DLD1 (cell line): ENCODE measurements around the gene CNOT6.

ENCODE experiments used
- in situ Hi-C: cut with HindIII; loops from 2 replicates; pipeline ENCODE4 v1.10.0; 2017; ENCODE audit warnings: low sequenced_read_pairs

The CNOT6 gene

DNA sequence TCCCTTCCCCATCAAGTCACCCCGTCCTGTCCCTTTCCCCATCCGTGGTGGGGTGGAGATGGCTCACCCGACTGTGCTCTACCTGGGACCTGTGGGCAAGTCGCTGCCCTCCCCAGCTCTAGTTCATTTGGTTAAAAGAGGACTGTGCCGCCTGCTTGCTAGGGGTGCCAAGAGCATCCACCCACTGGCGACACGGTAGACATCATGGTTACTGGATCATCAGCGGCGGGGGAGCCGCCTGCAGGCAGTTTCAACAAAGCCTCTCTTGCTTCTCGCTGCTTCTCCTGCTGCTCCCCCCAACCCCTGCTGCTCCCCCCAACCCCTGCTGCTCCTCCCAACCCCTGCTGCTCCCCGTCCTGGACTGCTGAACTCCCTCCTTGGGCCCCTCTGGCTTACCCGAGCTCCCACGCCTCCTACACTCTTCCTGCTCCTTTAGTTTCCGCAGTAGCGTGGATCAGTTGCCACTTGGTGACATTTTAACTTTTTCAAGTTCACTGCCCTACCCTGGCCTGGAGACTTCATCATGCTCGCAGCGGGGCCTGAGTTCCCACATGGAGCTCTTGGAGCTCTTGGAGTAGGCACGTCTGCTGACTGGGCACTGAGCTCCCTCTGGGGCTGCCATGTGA, 119.1 kb downstream of the CNOT6 start:
- in situ Hi-C loops: no loop called here

DNA sequence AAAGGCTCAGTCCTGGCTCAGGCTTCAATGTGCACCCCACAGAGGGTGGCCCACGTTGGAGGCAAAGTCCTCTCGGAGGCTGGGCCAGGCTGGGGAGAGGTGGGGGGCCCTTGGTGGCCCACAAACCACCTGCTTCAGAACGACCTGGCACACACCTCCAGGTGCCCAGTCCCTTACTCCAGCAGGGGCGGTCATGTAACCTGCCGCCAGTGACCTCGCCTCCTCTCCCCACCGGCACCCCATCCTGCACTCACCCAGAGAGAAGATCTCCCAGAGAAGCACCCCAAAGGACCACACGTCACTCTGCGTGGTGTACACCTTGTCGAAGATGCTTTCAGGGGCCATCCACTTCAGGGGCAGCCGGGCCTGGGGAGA, 119.6 kb downstream of the CNOT6 start:
- in situ Hi-C loops: no loop called here

DNA sequence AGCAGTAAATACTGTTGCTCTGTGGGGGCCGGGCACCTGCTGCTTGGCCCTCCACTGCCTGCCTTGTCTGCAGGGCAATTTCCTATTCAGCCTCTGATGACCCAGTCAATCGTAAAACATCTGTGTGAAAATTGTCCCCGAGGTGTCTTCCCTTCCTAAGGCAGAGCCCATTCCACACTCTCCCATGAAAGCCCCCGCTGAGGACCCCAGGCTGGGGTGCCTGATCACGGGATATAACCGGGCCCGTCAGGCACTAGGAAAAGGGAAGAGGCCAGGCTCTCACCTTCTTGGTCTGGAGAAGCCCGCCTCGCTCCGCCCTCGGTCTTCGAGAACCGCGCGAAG, 124.3 kb downstream of the CNOT6 start:
- in situ Hi-C loops: no loop called here

DNA sequence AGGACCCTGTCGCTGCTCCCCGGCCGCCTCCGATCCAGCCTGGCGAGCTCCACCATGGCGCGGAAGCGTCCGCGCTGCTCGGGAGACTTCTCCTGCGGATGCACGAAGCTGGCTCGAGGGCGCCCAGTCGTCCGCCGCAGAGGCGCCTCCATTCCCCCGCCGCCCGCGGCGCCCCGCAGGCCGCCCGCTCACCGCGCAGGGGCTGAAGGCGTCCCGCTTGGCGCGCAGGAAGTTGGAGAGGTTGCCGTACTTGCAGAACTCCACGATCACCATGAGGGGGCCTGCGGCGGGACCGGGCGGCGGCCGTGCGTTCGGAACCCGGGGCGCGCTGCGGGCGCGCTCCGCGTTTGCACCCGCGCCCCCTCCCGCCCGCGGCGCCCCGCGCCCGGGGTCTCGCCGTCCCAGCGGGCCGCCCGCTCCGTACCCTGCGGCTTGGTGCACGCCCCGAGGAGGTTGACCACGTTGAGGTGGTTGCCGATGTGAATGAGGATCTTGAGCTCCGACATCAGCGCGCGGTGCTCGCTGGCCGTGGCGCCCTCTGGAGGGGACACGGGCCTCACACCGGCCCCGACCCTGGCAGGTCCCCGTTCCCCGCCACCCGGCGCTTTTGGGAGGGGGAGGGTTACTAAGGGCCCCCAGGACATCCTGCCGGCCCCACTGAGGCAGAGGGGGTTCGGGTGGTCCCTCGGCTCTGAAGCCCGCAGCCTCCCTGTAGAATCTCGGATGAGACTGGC, 124.8 kb downstream of the CNOT6 start:
- in situ Hi-C loops: no loop called here

DNA sequence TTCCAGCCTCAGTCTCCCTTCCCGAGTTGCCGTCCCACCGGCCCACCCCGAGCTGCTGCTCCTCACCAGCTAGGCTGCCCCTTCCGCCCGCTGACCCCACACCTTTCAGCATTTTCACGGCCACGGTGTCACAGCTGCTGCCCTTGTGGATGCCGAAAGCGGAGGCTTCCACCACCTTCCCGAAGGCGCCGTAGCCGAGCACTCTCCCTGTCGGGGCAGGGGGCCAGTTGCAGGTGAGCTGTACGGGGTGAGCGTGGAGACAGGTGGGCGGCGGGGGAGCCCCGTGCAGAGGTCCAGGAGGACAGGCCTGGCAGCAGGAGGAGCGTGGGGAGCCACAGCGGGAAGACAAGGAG, 125.4 kb downstream of the CNOT6 start:
- in situ Hi-C loops: no loop called here

DNA sequence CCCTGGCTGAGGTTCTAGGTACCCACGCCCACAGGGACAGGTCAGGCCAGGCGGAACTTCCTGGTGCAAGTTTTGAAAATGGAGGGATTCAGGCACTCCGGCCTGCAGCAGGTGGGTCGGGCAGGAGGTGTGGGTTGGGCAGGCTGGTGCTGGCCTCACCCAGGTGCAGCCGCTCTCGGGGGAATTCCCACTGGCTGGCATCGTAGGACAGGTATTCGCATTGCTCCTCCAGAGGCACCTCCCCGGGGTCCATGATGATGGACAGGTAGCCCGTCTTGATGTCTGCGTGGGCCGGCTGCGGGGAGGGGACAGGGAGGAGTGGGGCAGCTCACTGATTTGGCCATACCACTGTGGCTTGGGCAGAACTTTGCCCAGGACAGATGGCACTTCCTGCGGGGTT, 125.8 kb downstream of the CNOT6 start:
- in situ Hi-C loops: no loop called here

DNA sequence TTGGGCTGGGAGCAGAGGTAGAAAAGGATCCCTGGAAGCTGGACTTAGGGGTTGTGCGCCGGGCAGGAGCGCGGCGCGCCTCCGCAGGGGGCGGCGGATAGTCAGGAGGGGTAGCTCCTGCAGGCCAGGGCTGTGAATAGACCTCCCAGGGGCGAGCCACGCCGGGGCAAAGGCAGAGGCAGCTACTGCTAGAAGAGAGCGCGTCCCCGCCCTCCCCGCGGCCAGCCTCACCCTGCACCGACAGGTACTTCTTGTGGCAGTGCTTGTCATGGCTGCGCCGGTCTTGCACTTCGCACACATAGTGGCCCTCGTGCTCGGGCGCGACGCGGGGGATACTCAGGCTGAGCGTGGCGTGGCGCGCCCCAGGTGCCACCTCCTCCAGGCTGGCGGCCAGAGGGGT, 127.1 kb downstream of the CNOT6 start:
- in situ Hi-C loops: no loop called here

DNA sequence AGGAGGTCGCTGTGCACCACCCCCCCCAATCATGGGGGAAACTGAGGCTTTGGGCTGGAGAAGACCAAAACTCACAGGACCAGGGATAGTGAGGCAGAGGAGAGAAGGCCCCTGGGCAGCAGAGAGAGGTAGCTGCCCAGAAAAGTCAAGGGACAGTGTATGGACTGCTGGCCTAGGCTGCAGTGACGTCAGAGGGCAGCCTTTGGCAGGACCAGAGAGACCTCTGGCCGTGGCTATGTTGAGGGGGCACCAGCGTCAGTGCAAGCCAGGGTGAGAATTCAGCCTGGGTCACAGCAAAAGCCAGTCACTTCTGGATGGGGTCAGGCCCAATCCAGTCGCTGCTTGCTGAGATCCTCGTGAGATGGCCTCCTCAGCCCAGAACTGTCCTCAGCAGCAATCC, 128.7 kb downstream of the CNOT6 start:
- in situ Hi-C loops: no loop called here

DNA sequence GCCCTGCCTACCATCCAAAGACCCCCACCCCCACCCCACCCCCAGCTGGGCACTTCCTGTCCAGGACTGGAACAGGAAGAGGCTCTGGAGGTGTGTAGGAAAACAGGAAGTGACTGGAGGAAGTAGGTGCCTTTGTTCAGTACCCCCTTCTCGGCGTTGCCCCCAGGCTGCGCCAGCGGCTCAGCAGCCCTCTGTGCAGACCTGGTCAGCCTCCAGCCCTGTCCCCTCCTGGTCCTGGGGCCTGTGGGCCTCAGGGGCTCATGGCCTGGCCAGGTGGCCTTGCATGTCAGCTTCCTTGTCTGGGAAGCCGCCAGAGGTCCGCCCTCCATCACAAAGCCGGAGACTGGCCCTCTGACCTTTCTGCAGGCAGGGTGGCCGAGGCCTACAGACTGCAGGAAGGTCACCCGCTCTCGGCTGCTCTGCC, 129.2 kb downstream of the CNOT6 start:
- in situ Hi-C loops: no loop called here

DNA sequence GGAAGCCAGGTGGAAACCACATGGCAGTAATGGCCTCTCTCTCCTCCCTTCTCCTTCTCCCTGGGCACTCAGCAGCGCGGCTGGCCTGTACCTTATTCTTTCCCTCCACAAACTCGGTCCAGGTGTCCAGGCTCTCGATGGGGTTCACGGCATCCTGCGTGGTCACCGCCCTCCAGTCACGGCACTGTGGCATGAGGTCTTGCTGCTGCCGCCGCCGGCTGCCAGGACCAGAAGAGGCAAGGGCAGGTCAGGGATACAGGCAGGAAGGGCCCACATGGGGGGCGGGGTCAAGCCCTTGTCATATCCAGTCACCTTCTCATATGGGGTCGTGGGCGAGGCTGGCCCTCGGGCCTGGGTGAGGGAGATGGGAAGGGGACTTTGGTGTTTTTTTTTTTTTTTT, 129.7 kb downstream of the CNOT6 start:
- in situ Hi-C loops: no loop called here

DNA sequence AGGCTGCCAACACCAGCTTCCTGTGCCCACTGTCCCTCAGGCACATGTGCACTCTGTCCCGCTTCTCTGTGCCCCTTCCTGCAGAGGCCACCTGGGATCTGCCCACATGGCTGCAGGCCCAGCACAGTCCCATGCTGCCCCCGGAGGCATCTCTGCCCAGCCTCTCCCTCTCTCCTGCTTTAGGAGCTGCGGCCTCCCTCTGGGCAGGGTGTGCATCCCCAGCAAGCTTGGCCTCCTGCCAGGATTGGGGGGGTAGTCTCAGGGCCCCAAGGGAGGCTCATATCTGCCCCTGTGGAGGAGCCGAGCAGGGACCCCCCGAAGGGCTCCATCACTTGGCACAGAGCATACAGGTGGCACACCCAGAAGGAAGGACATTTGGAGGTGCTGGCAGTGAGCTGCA, 130.4 kb downstream of the CNOT6 start:
- in situ Hi-C loops: no loop called here

DNA sequence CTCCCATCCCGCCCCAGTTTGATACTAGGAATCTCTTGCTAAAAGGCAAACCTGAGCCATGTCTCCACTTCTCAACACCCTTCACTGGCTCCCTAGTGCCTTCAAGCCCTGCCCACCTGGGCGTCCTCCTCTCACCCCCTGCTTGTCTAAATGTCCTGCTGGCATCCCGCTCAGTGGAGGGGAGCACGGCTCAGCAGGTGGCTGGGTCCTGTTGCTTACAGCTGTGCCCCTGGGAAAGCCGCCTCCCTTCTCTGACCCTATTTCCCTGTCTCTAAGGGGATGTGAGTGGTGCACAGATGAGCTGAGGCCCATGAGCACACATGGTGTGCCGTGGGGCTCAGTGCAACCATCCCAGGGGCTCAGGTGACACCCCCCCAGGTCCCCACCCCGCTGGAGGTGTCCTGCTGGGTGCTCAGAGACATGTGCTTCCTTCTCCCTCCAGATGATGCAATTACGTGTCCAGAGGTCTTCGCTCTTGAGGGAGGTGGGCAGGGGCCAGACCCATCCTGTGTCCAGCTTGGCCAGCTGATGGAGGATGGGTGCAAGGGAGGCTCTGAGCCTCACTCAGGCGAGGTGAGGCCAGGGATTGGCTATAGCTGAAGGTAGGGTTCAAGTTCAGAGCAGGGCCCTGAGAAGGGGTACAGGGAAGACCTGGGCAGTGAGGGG, 131.1 kb downstream of the CNOT6 start:
- in situ Hi-C loops: no loop called here

DNA sequence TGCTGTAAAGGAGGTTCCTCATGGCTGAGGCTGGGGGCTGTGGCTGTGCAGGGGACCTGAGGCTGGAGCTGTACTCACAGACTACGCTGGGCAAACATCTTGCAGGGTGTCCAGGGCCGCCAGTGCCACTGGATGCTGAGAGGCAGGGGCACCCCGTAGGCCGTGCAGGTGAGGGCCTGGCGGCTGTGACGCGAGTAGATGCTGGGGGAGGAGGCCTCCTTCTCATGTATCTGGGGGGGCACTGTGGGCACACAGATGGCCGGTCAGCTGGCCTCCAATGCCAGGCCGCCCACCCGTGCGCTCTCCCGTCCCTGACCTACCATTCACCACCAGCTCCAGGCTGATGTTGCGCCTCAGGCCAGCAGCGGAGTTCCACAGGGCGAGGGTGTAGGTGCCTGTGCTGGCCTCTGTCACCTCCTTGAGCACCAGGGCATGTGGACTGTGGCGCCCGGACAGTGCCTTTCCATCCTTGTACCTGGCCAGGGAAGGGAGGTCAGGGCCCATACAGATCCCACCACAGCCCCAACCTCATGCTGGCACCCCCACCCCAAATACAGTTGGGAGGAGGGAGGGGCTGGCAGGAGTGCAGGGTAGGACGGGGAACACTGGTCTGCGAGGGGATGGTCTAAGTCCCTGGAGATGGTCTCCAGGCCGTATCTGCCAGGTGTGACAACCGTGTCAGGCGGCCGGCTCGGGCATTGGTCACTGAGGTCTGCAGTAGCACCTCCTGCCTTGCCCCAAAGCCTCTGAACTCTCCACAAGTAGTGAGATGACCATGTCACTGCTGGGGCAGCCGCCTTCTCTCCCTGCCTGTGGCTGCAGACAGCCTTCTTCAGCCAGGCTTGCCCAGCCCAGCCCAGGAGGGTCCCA, 131.8 kb downstream of the CNOT6 start:
- in situ Hi-C loops: no loop called here

DNA sequence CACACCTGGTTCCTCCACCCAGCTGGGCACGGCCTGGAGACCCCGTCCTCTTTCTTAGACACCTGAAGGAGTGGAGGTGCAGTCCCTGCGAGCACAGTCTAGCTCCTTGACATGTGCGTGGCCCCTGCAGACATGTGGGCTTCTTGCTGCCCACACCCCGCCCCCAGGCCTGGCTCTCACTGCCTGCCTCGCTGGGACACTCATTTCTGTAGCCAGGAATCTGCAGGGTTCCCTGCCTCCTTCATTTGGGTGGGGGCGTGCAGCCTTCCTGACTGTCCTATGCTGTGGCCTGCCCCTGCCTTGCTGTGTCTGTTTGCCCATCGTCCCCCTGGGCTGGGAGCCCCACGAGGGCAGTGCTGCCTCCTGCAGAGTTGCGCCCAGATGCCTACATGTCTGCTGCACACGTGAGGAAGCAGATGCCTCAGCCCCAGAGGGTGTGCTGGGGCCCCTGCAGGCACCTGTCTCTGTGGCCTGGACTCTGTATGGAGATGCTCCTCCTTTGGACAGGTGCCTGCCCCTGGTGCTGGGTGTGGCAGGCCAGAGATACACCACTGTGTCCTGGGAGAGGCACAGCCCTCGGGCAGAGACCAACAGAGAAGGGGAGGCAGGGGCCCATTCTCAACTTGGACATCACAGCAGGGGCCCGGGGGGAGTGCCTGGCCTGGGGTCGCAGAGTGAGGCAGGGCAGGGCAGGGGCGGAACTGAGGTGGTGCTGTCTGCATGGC, 132.6 kb downstream of the CNOT6 start:
- in situ Hi-C loops: no loop called here

DNA sequence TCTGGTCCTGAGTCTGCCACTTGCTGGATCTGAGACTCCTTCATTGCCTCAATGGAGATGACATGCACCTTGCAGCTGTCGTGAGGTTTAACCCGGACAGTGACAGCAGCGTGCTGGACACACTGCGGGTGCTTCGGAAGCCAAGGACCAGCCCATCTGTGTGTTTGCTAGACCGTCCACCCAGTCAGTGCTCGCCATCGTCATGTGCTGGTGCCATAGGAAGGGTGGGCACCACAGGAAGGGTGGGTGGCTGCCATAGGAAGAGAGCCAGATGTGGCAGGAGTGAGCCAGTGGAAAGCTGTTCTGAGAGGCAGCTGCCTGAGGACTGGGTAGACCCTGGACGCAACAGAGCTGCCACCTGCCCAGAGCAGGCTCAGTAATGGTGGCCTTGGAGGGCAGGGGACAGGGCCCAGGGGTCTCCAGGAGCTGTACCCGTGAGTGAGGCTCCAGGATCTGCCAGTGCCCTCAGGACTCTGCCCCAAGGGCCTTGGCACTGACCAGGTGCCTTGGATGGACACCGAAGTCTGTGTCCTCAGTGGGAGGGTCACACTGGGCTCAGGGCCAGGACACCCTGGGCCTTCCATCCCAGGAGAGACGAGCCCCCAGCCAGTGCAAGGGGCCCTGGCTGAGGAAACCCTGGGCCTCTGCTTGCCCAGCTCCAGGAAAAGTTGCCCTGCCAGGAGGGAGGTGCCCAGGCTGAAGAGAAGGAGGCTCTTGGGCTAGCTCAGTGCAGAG, 133.4 kb downstream of the CNOT6 start:
- in situ Hi-C loops: no loop called here
